ENCODE results near the gene IL23R.
A peak's percentile ranks its signal among the peaks of the same experiment; 100 is the strongest.

IL23R gene

GRCh38 chr1:67261680-67262079 is 95.4 kb downstream of the IL23R start:
- DNase-seq (ENCODE audit: low spot score): no peak
- no peak for TF ChIP-seq CTCF (IDR thresholded peaks at IDR 0.05; ENCODE audit: borderline replicate concordance, control extremely low read depth, extremely low read depth, insufficient read depth, missing control alignments)
- in situ Hi-C loops (cut with MboI; ENCODE audit: low sequenced_read_pairs, unreplicated experiment): no loop called here

- in situ Hi-C loops (cut with MboI; ENCODE audit: low sequenced_read_pairs, unreplicated experiment): no loop called here
- no peak for TF ChIP-seq CTCF (IDR thresholded peaks at IDR 0.05; ENCODE audit: borderline replicate concordance, control extremely low read depth, extremely low read depth, insufficient read depth, missing control alignments)
- no peak for DNase-seq (ENCODE audit: low spot score)
These were observed 96.5 kb downstream of the IL23R start for GRCh38 chr1:67262735-67263134.

GRCh38 chr1:67264152-67264551 is 97.9 kb downstream of the IL23R start:
- no peak for TF ChIP-seq CTCF (IDR thresholded peaks at IDR 0.05; ENCODE audit: borderline replicate concordance, control extremely low read depth, extremely low read depth, insufficient read depth, missing control alignments)
- in situ Hi-C loops (cut with MboI; ENCODE audit: low sequenced_read_pairs, unreplicated experiment): no loop called here
- DNase-seq (ENCODE audit: low spot score): no peak

GRCh38 chr1:67264899-67265298 is 98.6 kb downstream of the IL23R start:
- in situ Hi-C loops (cut with MboI; ENCODE audit: low sequenced_read_pairs, unreplicated experiment): no loop called here

GRCh38 chr1:67269061-67269460 is 102.8 kb downstream of the IL23R start:
- no peak for TF ChIP-seq CTCF (IDR thresholded peaks at IDR 0.05; ENCODE audit: borderline replicate concordance, control extremely low read depth, extremely low read depth, insufficient read depth, missing control alignments)
- in situ Hi-C loops (cut with MboI; ENCODE audit: low sequenced_read_pairs, unreplicated experiment): no loop called here
- DNase-seq (ENCODE audit: low spot score): no peak

More at GRCh38 chr1:67264899-67265298, 98.6 kb downstream of the IL23R start:
- TF ChIP-seq CTCF (IDR thresholded peaks at IDR 0.05; ENCODE audit: borderline replicate concordance, control extremely low read depth, extremely low read depth, insufficient read depth, missing control alignments): no peak
- DNase-seq (ENCODE audit: low spot score): peak; percentile 34

- no peak for TF ChIP-seq CTCF (IDR thresholded peaks at IDR 0.05; ENCODE audit: borderline replicate concordance, control extremely low read depth, extremely low read depth, insufficient read depth, missing control alignments)
- DNase-seq (ENCODE audit: low spot score): no peak
- in situ Hi-C loops (cut with MboI; ENCODE audit: low sequenced_read_pairs, unreplicated experiment): no loop called here
These were observed 104.3 kb downstream of the IL23R start for GRCh38 chr1:67270541-67270940.

GRCh38 chr1:67273591-67273990 is 107.3 kb downstream of the IL23R start:
- TF ChIP-seq CTCF (IDR thresholded peaks at IDR 0.05; ENCODE audit: borderline replicate concordance, control extremely low read depth, extremely low read depth, insufficient read depth, missing control alignments): no peak
- in situ Hi-C loops (cut with MboI; ENCODE audit: low sequenced_read_pairs, unreplicated experiment): no loop called here
- DNase-seq (ENCODE audit: low spot score): no peak

All from GM13976 (cell line).